ENCODE results near the gene TMEM128.
"Not testable (repeated sequence)": the region's sequence is repeated elsewhere in the genome, so short reads cannot be mapped to it uniquely, and the experiment has no call there.

The TMEM128 gene

DNA sequence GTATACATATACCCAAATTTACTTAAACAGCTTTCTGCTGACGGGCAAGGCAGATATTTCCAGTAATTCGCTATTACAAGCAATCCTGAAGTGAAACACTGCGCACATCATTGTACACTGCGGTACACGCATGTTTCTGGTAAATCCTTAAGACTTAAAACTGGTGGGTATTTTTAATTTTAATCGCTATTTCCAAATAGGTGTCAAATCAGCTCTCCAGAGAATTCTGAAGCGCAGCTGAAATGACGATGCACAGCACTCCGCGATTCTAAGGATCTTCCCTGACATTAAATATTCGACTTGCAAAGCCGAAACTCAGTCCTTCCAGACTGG is 361 bp downstream of the TMEM128 start:
- H3K4me3 ChIP-seq (replicated peaks in 1 of 2; ENCODE audit: low read depth in 2 of 2, low read length in 2 of 2): peak overlapping the region; percentile 68 to 91
- DNase-seq (ENCODE audit: low read depth in 2 of 2): no peak
- TF ChIP-seq, protein P1, sequence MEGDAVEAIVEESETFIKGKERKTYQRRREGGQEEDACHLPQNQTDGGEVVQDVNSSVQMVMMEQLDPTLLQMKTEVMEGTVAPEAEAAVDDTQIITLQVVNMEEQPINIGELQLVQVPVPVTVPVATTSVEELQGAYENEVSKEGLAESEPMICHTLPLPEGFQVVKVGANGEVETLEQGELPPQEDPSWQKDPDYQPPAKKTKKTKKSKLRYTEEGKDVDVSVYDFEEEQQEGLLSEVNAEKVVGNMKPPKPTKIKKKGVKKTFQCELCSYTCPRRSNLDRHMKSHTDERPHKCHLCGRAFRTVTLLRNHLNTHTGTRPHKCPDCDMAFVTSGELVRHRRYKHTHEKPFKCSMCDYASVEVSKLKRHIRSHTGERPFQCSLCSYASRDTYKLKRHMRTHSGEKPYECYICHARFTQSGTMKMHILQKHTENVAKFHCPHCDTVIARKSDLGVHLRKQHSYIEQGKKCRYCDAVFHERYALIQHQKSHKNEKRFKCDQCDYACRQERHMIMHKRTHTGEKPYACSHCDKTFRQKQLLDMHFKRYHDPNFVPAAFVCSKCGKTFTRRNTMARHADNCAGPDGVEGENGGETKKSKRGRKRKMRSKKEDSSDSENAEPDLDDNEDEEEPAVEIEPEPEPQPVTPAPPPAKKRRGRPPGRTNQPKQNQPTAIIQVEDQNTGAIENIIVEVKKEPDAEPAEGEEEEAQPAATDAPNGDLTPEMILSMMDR (IDR thresholded peaks at IDR 0.05; ENCODE audit: low read depth, low read length): no peak

DNA sequence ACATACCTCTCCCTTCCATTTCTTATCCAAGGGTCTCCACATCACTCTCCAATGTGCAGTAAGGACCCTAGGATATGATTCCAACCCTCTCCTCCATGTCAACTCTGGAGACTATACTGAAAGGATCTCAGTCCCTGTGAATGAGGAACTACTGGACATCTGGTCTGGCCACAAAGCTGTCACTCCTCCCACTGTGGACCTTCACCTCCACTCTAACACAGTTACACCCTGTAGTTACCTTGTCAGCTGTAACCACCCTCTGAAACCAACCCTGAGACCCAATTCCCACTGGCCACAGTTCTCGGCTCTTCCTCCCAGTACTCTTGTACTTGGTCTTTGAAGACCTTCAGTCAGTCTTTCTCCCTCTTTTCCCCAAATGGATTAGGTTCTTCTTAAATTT is 2.9 kb downstream of the TMEM128 start:
- DNase-seq (ENCODE audit: low read depth in 2 of 2): no peak
- no peak overlapping the region for H3K4me3 ChIP-seq (replicated peaks in 1 of 2; ENCODE audit: low read depth in 2 of 2, low read length in 2 of 2)
- TF ChIP-seq, protein P1 (IDR thresholded peaks at IDR 0.05; ENCODE audit: low read depth, low read length): no peak

DNA sequence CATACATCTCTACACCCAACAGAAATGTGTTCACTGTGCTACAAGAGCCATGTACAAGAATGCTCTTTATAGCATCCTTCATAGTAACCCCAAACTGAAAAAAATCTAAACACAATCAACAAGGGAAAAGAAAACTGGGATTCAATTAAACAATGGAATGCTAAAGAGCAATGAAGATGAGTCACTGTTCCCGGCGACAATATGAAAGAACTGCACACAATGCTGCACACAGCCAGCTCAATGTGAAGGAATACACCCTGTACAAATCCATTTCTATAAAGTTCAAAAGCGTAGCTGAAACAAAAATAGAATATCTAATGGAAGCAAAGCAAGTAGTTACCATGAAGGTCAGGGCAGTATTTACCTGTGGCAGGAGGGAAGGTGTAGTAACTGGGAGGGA is 8.5 kb downstream of the TMEM128 start:
- DNase-seq (ENCODE audit: low read depth in 2 of 2): peak in 1 of 2 donors; percentile 14

DNA sequence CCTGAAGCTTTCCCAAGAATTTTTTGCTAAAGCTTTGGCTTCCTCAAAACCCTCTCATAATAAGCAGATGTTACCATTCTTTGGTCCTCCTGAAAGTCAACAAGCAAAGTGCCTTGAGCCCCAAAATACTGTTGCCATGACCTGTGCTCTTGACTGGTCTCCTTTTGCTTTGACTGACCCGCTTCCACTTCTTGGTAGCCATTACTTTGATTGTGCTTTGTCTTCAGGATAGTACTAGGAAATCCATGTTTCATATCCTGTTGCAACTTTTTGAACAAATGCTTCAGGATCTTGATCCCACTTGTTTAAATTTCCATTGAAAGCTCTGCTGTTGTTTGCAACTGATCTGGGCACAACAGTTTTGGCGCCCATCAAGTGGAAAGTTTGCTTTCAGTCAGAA is 14.4 kb downstream of the TMEM128 start:
- no peak for DNase-seq (ENCODE audit: low read depth in 2 of 2)
- H3K4me3 ChIP-seq (replicated peaks in 1 of 2; ENCODE audit: low read depth in 2 of 2, low read length in 2 of 2): no peak overlapping the region
- TF ChIP-seq, protein P1 (IDR thresholded peaks at IDR 0.05; ENCODE audit: low read depth, low read length): no peak

More for the DNA sequence above, 8.5 kb downstream of the TMEM128 start:
- H3K4me3 ChIP-seq (replicated peaks in 1 of 2; ENCODE audit: low read depth in 2 of 2, low read length in 2 of 2): not testable (repeated sequence)

DNA sequence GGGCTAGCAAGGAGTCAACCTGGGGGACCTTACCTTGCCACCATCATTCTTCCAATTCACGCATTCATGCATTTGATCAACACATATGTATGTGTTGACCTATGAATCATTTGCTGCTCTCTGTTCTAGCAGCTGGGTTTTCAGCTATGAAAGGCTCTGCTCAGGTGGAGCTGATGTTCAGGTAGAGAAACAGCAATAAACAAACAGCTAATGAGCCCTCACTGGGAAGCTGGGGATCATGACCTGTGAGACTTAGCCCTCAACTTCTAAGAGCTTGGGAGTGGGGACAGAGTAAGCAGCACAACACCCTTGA is 19.7 kb downstream of the TMEM128 start:
- H3K4me3 ChIP-seq (replicated peaks in 1 of 2; ENCODE audit: low read depth in 2 of 2, low read length in 2 of 2): no peak overlapping the region
- DNase-seq (ENCODE audit: low read depth in 2 of 2): no peak
- TF ChIP-seq, protein P1 (IDR thresholded peaks at IDR 0.05; ENCODE audit: low read depth, low read length): no peak

DNA sequence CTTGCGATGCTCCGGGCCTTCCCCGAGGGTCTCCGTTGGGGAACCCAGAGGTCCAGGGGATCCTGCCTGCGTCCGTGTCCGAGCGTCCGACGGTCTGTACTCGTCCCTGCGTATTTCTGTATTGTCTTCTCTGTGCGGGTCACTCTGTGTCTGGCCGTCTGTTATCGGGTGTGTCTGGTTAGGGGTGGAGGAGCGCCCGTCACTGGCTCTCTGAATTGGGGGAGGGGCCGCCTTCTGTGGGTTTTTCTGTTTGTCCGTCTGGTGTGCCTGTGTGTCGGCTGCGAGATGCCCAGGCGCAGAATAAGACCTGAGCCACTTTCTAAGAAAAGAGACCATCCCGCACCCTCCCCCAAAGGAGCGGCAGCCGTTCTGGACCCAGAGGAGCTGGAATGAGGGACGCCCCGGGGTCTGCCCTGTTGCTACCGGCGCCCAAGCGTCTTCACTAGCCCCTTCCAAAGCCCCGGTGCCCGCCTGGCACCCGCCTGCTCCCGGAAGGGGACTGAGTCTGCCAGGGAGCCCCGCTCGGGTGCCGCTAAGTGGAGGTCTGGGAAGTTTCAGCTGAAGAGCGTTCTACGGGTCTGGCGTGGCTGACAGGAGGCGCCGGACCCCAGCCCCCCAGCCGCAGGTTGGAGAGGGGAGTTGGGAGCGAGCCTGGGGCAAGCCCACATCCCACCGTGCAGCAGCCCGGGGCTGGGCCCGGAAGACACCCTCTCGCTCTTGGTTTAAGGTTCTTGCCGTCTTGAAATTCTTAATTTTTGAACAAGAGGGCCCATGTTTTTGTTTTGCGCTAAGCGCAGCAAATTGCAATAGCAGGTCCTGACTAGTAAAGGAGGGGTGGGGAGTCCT is 20.3 kb downstream of the TMEM128 start:
- H3K4me3 ChIP-seq (replicated peaks in 1 of 2; ENCODE audit: low read depth in 2 of 2, low read length in 2 of 2): no peak overlapping the region
- DNase-seq (ENCODE audit: low read depth in 2 of 2): no peak
- TF ChIP-seq, protein P1 (IDR thresholded peaks at IDR 0.05; ENCODE audit: low read depth, low read length): no peak

DNA sequence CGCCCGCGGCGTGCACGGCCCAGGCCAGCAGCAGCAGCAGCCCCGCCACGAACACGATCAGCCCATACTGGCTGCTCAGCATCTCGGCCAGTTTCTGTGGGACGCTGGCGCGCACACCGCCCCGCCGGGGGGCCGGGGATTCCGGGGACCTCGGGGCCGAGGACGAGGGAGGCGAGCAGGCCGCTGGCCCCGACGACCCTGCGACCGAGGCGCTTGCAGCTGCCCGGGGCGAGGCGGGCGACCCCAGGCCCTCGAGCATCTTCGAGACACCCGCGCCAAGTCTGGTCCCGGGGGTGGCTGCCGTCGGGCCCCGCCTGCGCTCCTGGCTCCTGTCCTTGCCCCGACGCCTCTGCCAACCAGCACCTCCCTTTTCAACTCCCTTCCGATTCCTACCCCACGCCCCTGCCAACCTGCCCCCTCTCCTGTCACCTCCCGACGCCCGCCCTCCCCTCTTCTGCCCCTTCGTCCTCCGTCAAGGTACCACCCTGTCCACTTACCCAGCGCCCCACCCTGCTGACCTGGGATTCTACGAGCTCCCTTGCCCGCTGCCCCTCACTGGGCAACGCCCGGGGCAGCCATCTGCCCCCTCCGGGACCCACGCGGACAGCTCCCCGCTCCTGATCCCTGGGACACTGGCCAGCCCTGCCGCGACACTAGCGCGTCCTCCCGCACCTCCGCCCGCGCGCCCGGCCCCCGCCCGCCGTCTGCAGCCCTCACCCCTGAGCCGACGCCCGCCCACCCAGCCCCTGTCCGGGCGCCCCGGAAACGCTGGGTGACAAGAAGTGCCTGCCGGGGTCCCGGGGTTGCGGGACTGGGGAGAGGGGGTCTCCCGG is 21.2 kb downstream of the TMEM128 start, which contains the start of gene OTOP1:
Gene OTOP1 (minus strand): TSS at position 324 of the 833 bp plus-strand sequence. CDS start 65 bp downstream, at position 259.
- no peak within 1 kb of the TSS for H3K4me3 ChIP-seq (replicated peaks in 1 of 2; ENCODE audit: low read depth in 2 of 2, low read length in 2 of 2)
- TF ChIP-seq, protein P1 (IDR thresholded peaks at IDR 0.05; ENCODE audit: low read depth, low read length): no peak
- no peak for DNase-seq (ENCODE audit: low read depth in 2 of 2)

Data from cardiac fibroblast (primary cell).